ENCODE measurements around the gene BCR. TPM values are rescaled to one million over a fixed set of nuclear protein-coding genes. Genes with fewer than 3 reads are reported as not detected.

Gene BCR
- total and polyA plus RNA-seq, 2 of the 8 experiments (the other 6 are each of a cell fraction or from before 2014, with no cell fraction given) = 66.7 to 130 TPM

GRCh38 chr22:23259916-23260644 is 79.8 kb downstream of the BCR start (continued):
- TF ChIP-seq CTCF (IDR thresholded peaks at IDR 0.05; ENCODE audit: control extremely low read depth in 1 of 3, insufficient read depth in 1 of 3, low read depth in 1 of 3, low read length in 3 of 3) (peak; percentile 63 to 77 (median 77)), YY1 (IDR thresholded peaks at IDR 0.05; ENCODE audit: low read depth, low read length) (peak; percentile 38; the same call in 1 of the 2 replicates), ATF2 (IDR thresholded peaks at IDR 0.05; ENCODE audit: low read length) (no peak), RXRA (IDR thresholded peaks at IDR 0.05; ENCODE audit: insufficient read depth, low read depth, low read length) (no peak)

Measured in H1 (cell line).